ENCODE data around the gene AEBP1. TPM values are rescaled to one million over a fixed set of nuclear protein-coding genes. Genes with fewer than 3 reads are reported as not detected.

The AEBP1 gene
- total RNA-seq, 2 donors from 2014 or later, result 40.4 to 219 TPM

DNA sequence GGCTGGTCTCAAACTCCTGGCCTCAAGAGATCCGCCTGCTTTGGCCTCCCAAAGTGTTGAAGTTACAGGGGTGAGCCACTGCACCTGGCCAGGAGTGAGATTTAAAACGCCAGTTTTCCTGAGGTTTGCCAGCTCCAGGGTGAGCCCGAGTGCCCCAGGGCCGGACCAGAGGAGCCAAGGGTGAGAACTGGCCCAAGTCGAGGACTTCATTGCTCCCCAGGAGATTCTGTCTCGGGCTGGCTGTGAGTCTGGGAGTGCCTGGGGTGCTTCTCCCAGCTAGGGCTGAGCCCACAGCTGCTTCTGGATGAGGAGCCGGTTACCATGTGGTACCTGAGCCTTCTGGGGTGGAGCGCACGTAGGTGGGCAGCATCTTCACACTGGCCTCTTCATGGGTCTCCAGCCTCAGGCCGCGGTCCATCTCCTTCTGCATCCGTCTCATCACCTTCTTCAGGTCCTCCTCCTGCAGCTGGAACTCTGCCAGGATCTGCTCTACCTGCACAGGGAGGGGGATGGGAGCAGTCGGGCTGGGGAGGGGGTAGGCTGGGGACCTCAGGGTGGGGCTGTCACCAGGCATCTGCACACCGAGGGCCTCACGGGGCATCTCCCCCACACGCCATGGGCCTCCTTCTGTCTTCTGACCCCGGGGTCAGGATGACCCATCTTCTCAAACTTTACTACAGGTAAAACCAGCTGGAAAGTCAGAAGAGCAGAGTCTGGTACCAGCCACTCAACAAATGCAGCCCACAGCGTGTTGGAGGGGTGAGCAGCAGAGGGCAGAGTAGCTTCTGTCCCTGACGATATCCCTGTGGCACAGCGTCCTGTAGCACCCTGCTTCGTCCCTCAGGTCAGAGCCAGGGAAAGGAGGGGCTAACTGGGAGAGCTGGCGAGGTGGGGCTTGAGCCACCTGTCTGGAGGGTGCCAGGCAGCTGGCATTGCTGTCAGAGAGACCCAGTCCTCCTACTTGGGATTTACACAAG is 49.1 kb downstream of the AEBP1 start:
- H3K27me3 ChIP-seq (replicated peaks; ENCODE audit: insufficient read depth), result no peaks in the 10 kb centered on the region
- intact Hi-C loops (cut with DNase I), result no loop called here
- no peak overlapping the region for H3K4me3 ChIP-seq
- H3K36me3 ChIP-seq, result no peaks in the 10 kb centered on the region
- 72% methylated on average over 16 of the region's 22 CpGs for WGBS
- no peaks in the 10 kb centered on the region for H3K9me3 ChIP-seq
- no peak for DNase-seq (ENCODE audit: low spot score)
- no peak for TF ChIP-seq POLR2AphosphoS5 (IDR thresholded peaks at IDR 0.05)
- TF ChIP-seq POLR2A (IDR thresholded peaks at IDR 0.05), result no peak
- TF ChIP-seq, protein P1, sequence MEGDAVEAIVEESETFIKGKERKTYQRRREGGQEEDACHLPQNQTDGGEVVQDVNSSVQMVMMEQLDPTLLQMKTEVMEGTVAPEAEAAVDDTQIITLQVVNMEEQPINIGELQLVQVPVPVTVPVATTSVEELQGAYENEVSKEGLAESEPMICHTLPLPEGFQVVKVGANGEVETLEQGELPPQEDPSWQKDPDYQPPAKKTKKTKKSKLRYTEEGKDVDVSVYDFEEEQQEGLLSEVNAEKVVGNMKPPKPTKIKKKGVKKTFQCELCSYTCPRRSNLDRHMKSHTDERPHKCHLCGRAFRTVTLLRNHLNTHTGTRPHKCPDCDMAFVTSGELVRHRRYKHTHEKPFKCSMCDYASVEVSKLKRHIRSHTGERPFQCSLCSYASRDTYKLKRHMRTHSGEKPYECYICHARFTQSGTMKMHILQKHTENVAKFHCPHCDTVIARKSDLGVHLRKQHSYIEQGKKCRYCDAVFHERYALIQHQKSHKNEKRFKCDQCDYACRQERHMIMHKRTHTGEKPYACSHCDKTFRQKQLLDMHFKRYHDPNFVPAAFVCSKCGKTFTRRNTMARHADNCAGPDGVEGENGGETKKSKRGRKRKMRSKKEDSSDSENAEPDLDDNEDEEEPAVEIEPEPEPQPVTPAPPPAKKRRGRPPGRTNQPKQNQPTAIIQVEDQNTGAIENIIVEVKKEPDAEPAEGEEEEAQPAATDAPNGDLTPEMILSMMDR (IDR thresholded peaks at IDR 0.05), result no peak
- H3K4me1 ChIP-seq (replicated peaks), result no peaks in the 10 kb centered on the region
- H3K27ac ChIP-seq, result no peak overlapping the region

DNA sequence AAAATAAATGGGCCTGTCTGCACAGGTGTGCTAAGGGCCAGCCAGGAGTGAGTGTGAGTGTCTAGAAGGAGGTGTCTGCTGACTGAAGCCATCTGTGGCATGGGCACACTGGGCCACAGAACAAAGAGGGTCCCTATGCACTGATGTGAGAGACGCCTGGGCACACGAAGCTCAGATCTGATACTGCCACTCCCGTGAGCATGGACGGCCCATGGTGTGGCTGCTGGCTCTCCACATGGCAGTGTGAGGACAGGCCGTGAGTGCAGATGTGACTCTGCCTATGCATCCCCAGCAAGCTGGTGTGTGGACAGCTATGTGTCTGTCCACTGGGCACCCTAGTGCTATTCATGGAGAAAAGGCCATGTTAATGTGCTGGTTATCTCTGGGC is 49.8 kb downstream of the AEBP1 start:
- 89% methylated on average over 5 of the region's 5 CpGs for WGBS
- TF ChIP-seq POLR2AphosphoS5 (IDR thresholded peaks at IDR 0.05) (no peak), POLR2A (IDR thresholded peaks at IDR 0.05) (no peak)
- TF ChIP-seq, protein P1 (IDR thresholded peaks at IDR 0.05), result no peak

DNA sequence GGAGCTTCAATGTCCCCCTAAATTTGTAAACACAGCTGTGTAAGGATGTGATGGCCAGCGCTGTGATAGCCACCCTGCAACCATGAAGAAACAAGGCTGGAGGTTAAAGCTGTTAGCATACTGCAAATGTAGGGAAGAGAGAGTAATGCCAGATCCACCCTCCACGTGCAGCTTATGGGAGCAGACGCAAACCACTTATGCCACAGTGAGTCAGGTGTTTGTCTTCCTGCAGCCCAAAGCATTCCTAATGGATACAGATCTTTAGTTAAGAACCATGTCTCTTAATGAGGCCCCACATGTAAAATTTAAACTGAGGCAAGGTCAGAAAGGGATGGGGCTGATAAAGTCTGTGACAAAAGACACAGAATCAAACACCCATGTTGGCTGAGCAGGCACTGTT is 50.6 kb downstream of the AEBP1 start:
- intact Hi-C loops (cut with DNase I), result no loop called here
- WGBS, result 90% methylated on average over 3 of the region's 3 CpGs
- no peak for DNase-seq (ENCODE audit: low spot score)

More for the DNA sequence above, 49.8 kb downstream of the AEBP1 start:
- Histone ChIP-seq H3K27ac (no peak overlapping the region), H3K4me3 (no peak overlapping the region), H3K9me3 (no peaks in the 10 kb centered on the region), H3K4me1 (replicated peaks) (no peaks in the 10 kb centered on the region), H3K36me3 (no peaks in the 10 kb centered on the region), H3K27me3 (replicated peaks; ENCODE audit: insufficient read depth) (no peaks in the 10 kb centered on the region)
- intact Hi-C loops (cut with DNase I), result no loop called here
- DNase-seq (ENCODE audit: low spot score), result no peak

DNA sequence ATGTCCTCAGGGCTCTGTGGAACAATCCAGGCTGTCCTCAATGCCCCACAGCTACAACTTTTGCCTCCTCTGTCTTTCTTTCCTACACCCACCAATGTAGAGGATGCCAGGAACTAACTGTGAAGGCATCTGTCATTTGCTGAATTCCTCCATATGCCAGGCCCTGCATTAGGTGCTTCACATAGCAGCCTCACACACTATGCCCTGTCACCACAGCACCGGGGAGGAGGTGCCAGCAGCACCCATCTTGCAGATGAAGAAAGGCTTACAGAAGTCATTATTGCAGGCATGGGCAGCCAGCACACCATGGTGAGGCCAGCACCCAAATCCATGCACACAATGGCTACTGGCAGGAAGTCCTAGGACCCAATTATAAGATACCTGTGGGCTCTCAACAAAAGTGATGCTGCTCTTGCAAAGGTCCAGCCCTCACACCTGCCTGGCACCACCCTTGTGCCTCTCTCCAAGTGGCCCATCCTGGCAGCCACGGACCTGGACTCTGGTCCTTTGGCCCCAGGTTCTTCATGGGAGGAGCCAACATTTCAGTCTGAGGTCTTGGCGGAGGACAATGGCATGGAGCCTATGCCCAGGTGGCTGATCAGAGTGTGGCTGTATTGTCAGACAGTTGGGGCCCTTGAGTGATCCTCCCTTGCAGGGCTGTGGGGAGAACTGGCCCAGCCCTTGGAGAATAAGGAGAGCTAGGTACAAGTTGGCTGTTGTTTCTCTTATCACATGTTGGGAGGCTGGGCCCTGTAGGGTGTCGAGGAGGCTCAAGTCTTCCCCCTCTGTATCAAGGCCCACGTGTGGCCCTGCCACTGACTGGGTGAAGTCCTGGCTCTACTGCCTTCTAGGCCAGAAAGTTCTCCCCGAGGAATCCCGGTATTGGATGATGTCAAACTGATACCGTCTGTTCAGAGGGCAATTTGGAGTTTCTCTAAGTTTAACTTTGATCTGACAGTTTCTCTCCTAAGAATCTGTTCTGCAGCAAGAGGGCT is 51.3 kb downstream of the AEBP1 start:
- Histone ChIP-seq H3K4me1 (replicated peaks) (no peaks in the 10 kb centered on the region), H3K9me3 (no peaks in the 10 kb centered on the region), H3K27me3 (replicated peaks; ENCODE audit: insufficient read depth) (no peaks in the 10 kb centered on the region), H3K4me3 (no peak overlapping the region), H3K27ac (no peak overlapping the region), H3K36me3 (no peaks in the 10 kb centered on the region)
- WGBS, result 93% methylated on average over 8 of the region's 8 CpGs
- intact Hi-C loops (cut with DNase I), result no loop called here
- DNase-seq (ENCODE audit: low spot score), result no peak
- no peak for TF ChIP-seq POLR2A (IDR thresholded peaks at IDR 0.05)
- TF ChIP-seq, protein P1 (IDR thresholded peaks at IDR 0.05), result no peak
- no peak for TF ChIP-seq POLR2AphosphoS5 (IDR thresholded peaks at IDR 0.05)

More for the DNA sequence above, 50.6 kb downstream of the AEBP1 start:
- TF ChIP-seq POLR2A (IDR thresholded peaks at IDR 0.05) (no peak), POLR2AphosphoS5 (IDR thresholded peaks at IDR 0.05) (no peak)
- no peaks in the 10 kb centered on the region for H3K4me1 ChIP-seq (replicated peaks)
- no peak overlapping the region for H3K27ac ChIP-seq
- no peak overlapping the region for H3K4me3 ChIP-seq
- H3K27me3 ChIP-seq (replicated peaks; ENCODE audit: insufficient read depth), result no peaks in the 10 kb centered on the region
- no peaks in the 10 kb centered on the region for H3K36me3 ChIP-seq
- no peaks in the 10 kb centered on the region for H3K9me3 ChIP-seq

DNA sequence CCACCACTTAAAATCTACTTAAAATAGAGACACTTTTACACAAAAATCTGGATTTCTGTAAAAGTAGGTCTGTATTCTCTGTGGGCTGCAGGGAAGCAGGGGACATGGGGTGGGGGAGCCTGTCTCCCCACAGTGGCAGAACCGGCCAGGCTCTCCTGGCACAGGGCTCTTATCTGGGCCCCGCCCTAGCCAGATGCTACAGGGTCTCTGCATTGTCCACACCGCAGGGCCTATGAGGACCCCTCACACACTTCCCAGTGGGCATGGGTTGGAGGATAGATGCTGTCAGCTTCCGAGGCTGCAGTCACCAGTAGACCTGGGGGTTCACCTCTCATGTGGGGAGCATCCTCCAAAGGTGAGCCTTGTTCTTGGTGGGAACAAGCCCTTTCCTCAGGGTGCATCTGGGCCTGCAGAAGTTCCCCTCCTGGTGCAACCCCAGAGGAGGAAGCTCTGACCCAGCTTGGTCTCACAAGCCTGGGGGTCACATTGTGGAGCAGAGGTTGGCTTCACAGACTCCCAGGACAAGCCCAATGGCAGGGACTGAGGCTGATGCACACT is 52.4 kb downstream of the AEBP1 start:
- Histone ChIP-seq H3K4me1 (replicated peaks) (no peaks in the 10 kb centered on the region), H3K9me3 (no peaks in the 10 kb centered on the region), H3K27me3 (replicated peaks; ENCODE audit: insufficient read depth) (no peaks in the 10 kb centered on the region), H3K36me3 (no peaks in the 10 kb centered on the region), H3K4me3 (no peak overlapping the region), H3K27ac (no peak overlapping the region)
- intact Hi-C loops (cut with DNase I), result no loop called here
- DNase-seq (ENCODE audit: low spot score), result no peak
- TF ChIP-seq POLR2AphosphoS5 (IDR thresholded peaks at IDR 0.05) (no peak), POLR2A (IDR thresholded peaks at IDR 0.05) (no peak)
- TF ChIP-seq, protein P1 (IDR thresholded peaks at IDR 0.05), result no peak
- WGBS, result 88% methylated on average over 4 of the region's 4 CpGs
